GM12878 (cell line): ENCODE data around the gene OR5AU1. TPM values are rescaled to one million over a fixed set of nuclear protein-coding genes. Genes with fewer than 3 reads are reported as not detected.

Experiments used
- CEBPB ChIP-seq, 2 experiments: fragments of 150-350 bp in 1 of 2; IDR thresholded peaks; 2 replicates each; pipeline ENCODE4 v1.6.1; 2012 to 2014; ENCODE audit warnings: low read depth in 2 of 2, low read length in 2 of 2, borderline replicate concordance in 1 of 2, inconsistent platforms in 1 of 2
- E4F1 ChIP-seq: fragments of 450-650 bp; IDR thresholded peaks from 2 replicates; pipeline ENCODE4 v1.6.1; 2018; ENCODE audit warnings: borderline replicate concordance, mild to moderate bottlenecking; ENCODE audit not compliant: partially characterized antibody
- EED ChIP-seq: sonication (generic); IDR thresholded peaks from 2 replicates; pipeline ENCODE4 v1.6.1; 2016; ENCODE audit warnings: antibody characterized with exemption, low read depth
- HCFC1 ChIP-seq: fragments of 150-350 bp; IDR thresholded peaks from 2 replicates; pipeline ENCODE4 v1.6.1; 2014; ENCODE audit warnings: low read length
- HDAC2 ChIP-seq: fragments of 200-600 bp; sonication (generic); IDR thresholded peaks from 2 replicates; pipeline ENCODE4 v1.6.1; 2017
- IKZF1 ChIP-seq: fragments of 450-650 bp; conservative IDR thresholded peaks from 2 replicates; pipeline ENCODE4 v1.6.1; 2017; ENCODE audit warnings: antibody characterized with exemption, mild to moderate bottlenecking
- JUNB ChIP-seq: IDR thresholded peaks from 2 replicates; pipeline ENCODE4 v1.6.1; 2016; ENCODE audit warnings: antibody characterized with exemption, mild to moderate bottlenecking
- JUND ChIP-seq: IDR thresholded peaks from 2 replicates; pipeline ENCODE4 v1.6.1; 2012; ENCODE audit warnings: low read depth, mild to moderate bottlenecking, low read length, improper control_type of control experiment, moderate library complexity
- KLF5 ChIP-seq: fragments of 450-650 bp; IDR thresholded peaks from 2 replicates; pipeline ENCODE4 v1.6.1; 2014; ENCODE audit warnings: mild to moderate bottlenecking; ENCODE audit not compliant: partially characterized antibody
- POLR2A ChIP-seq: IDR thresholded peaks from 2 replicates; pipeline ENCODE4 v1.6.1; 2011; ENCODE audit warnings: low read depth, mild to moderate bottlenecking, low read length
- PRDM15 ChIP-seq: fragments of 450-650 bp; formaldehyde crosslinking; IDR thresholded peaks from 2 replicates; pipeline ENCODE4 v1.4.0; 2020; ENCODE audit warnings: mild to moderate bottlenecking, moderate library complexity
- RELA ChIP-seq: fragments of 450-650 bp; IDR thresholded peaks from 2 replicates; pipeline ENCODE4 v1.8.0; 2014; ENCODE audit warnings: borderline replicate concordance; ENCODE audit not compliant: partially characterized antibody
- ZBTB4 ChIP-seq: fragments of 450-650 bp; formaldehyde crosslinking; IDR thresholded peaks from 2 replicates; pipeline ENCODE4 v1.4.0; 2022; ENCODE audit warnings: mild to moderate bottlenecking, moderate library complexity
- ZZZ3 ChIP-seq: IDR thresholded peaks from 2 replicates; pipeline ENCODE4 v1.6.1; 2011; ENCODE audit warnings: low read depth; ENCODE audit not compliant: control insufficient read depth, insufficient read length
- polyA plus RNA-seq, 11 experiments: library from polyadenylated mRNA; depleted of rRNA in 4 of 11; unstranded in 6 of 11; stranded (reverse) in 5 of 11; fragments of >200 nt; fragmentation: Nextera tagmentation in 4 of 11; fragmentation: Illumina TruSeq in 1 of 11; extraction: Ambion mirVana in 4 of 11; extraction: Trizol in 1 of 11; gene quantifications; 1 replicate in 1 of 11; 2 replicates in 10 of 11; pipeline versions ENCODE4 v1.2.1 to v1.2.3, GENCODE V29; 2011 to 2016; ENCODE audit warnings: inconsistent platforms in 2 of 11, missing spikeins in 2 of 11, low read depth in 1 of 11
- total RNA-seq, 4 experiments: library from RNA; depleted of rRNA in 3 of 4; stranded (reverse); fragments of >200 nt in 3 of 4; fragmentation: Illumina TruSeq in 1 of 4; extraction: Trizol in 1 of 4; gene quantifications; 2 replicates each; pipeline versions ENCODE4 v1.2.1 to v1.2.3, GENCODE V29; 2013 to 2021
- TF ChIP-seq, protein P1 (sequence below): fragments of 450-650 bp; IDR thresholded peaks from 2 replicates; pipeline ENCODE4 v1.6.1; 2016; ENCODE audit warnings: mild to moderate bottlenecking

OR5AU1 gene
- total and polyA plus RNA-seq, 10 of the 15 experiments (the other 5 are each of a cell fraction or from before 2014, with no cell fraction given): not detected

- peak; percentile 78 for TF ChIP-seq E4F1
- no peak for TF ChIP-seq ZBTB4 (CRISPR knock-in tag)
- peak; percentile 73 for TF ChIP-seq EED
- no peak for TF ChIP-seq HDAC2
- no peak for TF ChIP-seq ZZZ3
- TF ChIP-seq HCFC1: no peak
- peak; percentile 94 for TF ChIP-seq JUNB
- no peak for TF ChIP-seq IKZF1
- TF ChIP-seq RELA: no peak
- no peak for TF ChIP-seq JUND
- peak; percentile 40; the same call in 1 of the 2 replicates for TF ChIP-seq POLR2A
- no peak for TF ChIP-seq CEBPB (IDR thresholded peaks at IDR 0.05; ENCODE audit: borderline replicate concordance in 1 of 2, low read depth in 2 of 2, low read length in 2 of 2)
- TF ChIP-seq, protein P1, sequence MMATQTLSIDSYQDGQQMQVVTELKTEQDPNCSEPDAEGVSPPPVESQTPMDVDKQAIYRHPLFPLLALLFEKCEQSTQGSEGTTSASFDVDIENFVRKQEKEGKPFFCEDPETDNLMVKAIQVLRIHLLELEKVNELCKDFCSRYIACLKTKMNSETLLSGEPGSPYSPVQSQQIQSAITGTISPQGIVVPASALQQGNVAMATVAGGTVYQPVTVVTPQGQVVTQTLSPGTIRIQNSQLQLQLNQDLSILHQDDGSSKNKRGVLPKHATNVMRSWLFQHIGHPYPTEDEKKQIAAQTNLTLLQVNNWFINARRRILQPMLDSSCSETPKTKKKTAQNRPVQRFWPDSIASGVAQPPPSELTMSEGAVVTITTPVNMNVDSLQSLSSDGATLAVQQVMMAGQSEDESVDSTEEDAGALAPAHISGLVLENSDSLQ: 0 out of 2 replicates have a peak, but pooled peaks have one; percentile 7
- no peak for TF ChIP-seq KLF5
- TF ChIP-seq PRDM15 (CRISPR knock-in tag): no peak
These were observed 46.3 kb downstream of the OR5AU1 start (continued) for GRCh38 chr14:21109377-21110138.
